Measurements from ENCODE around the gene TTL. TPM values are rescaled to one million over a fixed set of nuclear protein-coding genes. Genes with fewer than 3 reads are reported as not detected.

TTL gene
- total RNA-seq, 1 experiment from 2014 or later = 58.9 TPM

DNA sequence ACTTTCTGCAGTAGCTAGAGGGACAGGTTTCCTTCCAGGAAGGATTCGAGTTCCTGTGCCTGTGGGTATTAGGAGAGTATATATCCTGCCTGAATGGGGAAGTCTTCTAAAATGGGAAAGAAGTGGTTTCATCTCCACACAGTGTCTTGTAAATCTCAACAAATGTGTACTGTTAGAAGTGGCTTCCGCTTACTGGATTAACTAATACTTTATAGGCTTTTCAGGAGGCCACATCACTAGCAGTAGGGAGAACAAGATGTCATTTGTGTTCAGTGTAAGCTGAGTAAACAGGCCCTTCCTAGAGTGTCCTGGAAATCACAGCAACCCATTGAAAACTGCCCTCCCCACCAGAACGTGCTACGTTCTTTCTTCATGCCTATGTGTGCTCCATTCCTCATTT is 47.8 kb downstream of the TTL start:
- no peak overlapping the region for H2BK20ac ChIP-seq (ENCODE audit: low read depth, low read length, poor library complexity, severe bottlenecking)
- H3K9me3 Mint-ChIP-seq = no peaks in the 10 kb centered on the region
- H3K79me2 ChIP-seq (ENCODE audit: insufficient read depth, low read length) = no peaks in the 10 kb centered on the region
- no CpG with 5 or more reads among the region's 4 CpGs for WGBS (ENCODE audit: extremely low coverage, insufficient read length, low lambda C conversion rate)
- TF ChIP-seq, protein P1, sequence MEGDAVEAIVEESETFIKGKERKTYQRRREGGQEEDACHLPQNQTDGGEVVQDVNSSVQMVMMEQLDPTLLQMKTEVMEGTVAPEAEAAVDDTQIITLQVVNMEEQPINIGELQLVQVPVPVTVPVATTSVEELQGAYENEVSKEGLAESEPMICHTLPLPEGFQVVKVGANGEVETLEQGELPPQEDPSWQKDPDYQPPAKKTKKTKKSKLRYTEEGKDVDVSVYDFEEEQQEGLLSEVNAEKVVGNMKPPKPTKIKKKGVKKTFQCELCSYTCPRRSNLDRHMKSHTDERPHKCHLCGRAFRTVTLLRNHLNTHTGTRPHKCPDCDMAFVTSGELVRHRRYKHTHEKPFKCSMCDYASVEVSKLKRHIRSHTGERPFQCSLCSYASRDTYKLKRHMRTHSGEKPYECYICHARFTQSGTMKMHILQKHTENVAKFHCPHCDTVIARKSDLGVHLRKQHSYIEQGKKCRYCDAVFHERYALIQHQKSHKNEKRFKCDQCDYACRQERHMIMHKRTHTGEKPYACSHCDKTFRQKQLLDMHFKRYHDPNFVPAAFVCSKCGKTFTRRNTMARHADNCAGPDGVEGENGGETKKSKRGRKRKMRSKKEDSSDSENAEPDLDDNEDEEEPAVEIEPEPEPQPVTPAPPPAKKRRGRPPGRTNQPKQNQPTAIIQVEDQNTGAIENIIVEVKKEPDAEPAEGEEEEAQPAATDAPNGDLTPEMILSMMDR (conservative IDR thresholded peaks at IDR 0.05) = no peak
- H3K27ac ChIP-seq (ENCODE audit: insufficient read length, low read depth, low read length) = no peak overlapping the region
- H3K14ac ChIP-seq (ENCODE audit: insufficient read depth, low read length) = no peak overlapping the region
- H3K4me1 Mint-ChIP-seq = no peaks in the 10 kb centered on the region
- H4K8ac ChIP-seq (replicated peaks; ENCODE audit: insufficient read length, low read depth, low read length) = no peak overlapping the region
- no peak overlapping the region; a peak in 1 of 7 replicates for H3K27ac Mint-ChIP-seq
- H3K4me3 Mint-ChIP-seq = no peak overlapping the region
- H2AK5ac ChIP-seq (ENCODE audit: insufficient read length, low read length) = no peak overlapping the region
- H2BK120ac ChIP-seq (ENCODE audit: low read depth, low read length, poor library complexity, severe bottlenecking) = no peak overlapping the region
- no peaks in the 10 kb centered on the region for H3K9me3 ChIP-seq (ENCODE audit: control insufficient read depth, low read depth, low read length)
- H3K36me3 Mint-ChIP-seq (ENCODE audit: insufficient read depth in 1 of 3, low read depth in 3 of 3) = peaks cover 10 to 39% (median 31%) of the 10 kb centered on the region in 3 experiments; a peak in 6 of 7 replicates
- H3K4ac ChIP-seq (ENCODE audit: low read depth, low read length) = no peak overlapping the region
- no peak overlapping the region for H2BK12ac ChIP-seq (ENCODE audit: insufficient read length, low read depth, low read length)
- H3K56ac ChIP-seq (ENCODE audit: insufficient read length, low read depth, low read length) = no peak overlapping the region
- no peaks in the 10 kb centered on the region for H3K79me1 ChIP-seq (ENCODE audit: insufficient read depth, low read depth, low read length, poor library complexity, severe bottlenecking)
- H2BK15ac ChIP-seq (ENCODE audit: low read depth, low read length) = no peak overlapping the region
- H2BK5ac ChIP-seq (ENCODE audit: insufficient read length, low read length) = no peak overlapping the region
- H3K4me2 ChIP-seq (ENCODE audit: insufficient read depth, insufficient read length, low read length) = no peak overlapping the region
- no peaks in the 10 kb centered on the region for H3K23me2 ChIP-seq (ENCODE audit: insufficient read length, low read depth, low read length, poor library complexity, severe bottlenecking)
- H3K23ac ChIP-seq (ENCODE audit: insufficient read length, low read depth, low read length) = no peak overlapping the region
- H3T11ph ChIP-seq (ENCODE audit: low read length) = no peak overlapping the region
- no peak overlapping the region for H4K91ac ChIP-seq (ENCODE audit: insufficient read length, low read depth, low read length)
- no peaks in the 10 kb centered on the region for H3K27me3 Mint-ChIP-seq (ENCODE audit: low read depth)
- H3K4me1 ChIP-seq (ENCODE audit: insufficient read depth, low read length) = no peaks in the 10 kb centered on the region
- no peaks in the 10 kb centered on the region for H3K27me3 ChIP-seq (ENCODE audit: insufficient read depth, low read length)
- H3K18ac ChIP-seq (ENCODE audit: insufficient read length, low read depth, low read length) = no peak overlapping the region
- DNase-seq = no peak
- H4K5ac ChIP-seq (ENCODE audit: insufficient read length, low read depth, low read length) = no peak overlapping the region
- no peak overlapping the region for H3K9ac ChIP-seq (ENCODE audit: extremely low read depth, insufficient read length, low read length)
- no peaks in the 10 kb centered on the region for H4K20me1 ChIP-seq (ENCODE audit: control insufficient read depth, insufficient read depth, insufficient read length)
- H2AFZ ChIP-seq (ENCODE audit: low read length) = no peak overlapping the region

Measured in H9 (cell line).